AG08396 (cell line): ENCODE data around the gene SELENON.

Experiments used
- DNase-seq: peaks from one replicate; pipeline ENCODE4 v3.0.0; 2012; ENCODE audit warnings: low spot score, mixed read lengths

The SELENON gene

GRCh38 chr1:25864434-25864833, 64.4 kb downstream of the SELENON start:
- DNase-seq = no peak

- no peak for DNase-seq
These were observed 66.3 kb downstream of the SELENON start for GRCh38 chr1:25866288-25866687.

- DNase-seq = no peak
These were observed 67.4 kb downstream of the SELENON start for GRCh38 chr1:25867210-25867991.
